HG02759 (cell line): ENCODE measurements around the gene HDAC4.

ENCODE experiments used
- ATAC-seq: cut with Tn5 transposase; IDR thresholded peaks from one replicate; pipeline ENCODE4 v1.9.1; 2021; ENCODE audit warnings: mild to moderate bottlenecking, moderate library complexity; ENCODE audit not compliant: unreplicated experiment

Gene HDAC4

DNA sequence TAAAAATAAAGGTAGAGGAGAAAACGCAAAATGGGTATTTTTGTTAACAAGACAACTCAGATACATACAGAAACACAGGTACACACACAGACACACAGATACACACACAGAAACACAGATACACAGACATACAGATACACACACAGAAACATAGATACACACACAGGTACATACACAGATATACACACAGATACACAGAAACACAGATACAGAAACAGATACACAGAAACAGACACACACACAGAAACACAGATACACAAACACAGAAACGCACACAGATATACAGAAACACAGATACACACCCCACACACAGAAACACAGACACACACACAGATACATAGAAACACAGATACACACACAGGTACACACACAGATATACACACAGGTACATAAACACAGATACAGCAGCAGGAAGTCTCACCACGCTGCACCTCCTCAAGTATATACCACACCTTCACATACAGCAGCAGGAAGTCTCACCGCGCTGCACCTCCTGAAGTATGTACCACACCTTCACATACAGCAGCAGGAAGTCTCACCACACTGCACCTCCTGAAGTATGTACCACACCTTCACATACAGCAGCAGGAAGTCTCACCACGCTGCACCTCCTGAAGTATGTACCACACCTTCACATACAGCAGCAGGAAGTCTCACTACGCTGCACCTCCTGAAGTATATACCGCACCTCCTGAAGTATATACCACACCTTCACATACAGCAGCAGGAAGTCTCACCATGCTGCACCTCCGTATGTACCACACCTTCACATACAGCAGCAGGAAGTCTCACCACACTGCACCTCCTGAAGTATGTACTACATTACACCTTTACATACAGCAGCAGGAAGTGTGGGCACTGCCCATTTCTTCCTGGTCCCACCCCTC, 250.5 kb downstream of the HDAC4 start:
- ATAC-seq: no peak

- ATAC-seq: no peak
Observed at GRCh38 chr2:239149501-239149900, 251.3 kb downstream of the HDAC4 start.

- ATAC-seq: no peak
Observed at GRCh38 chr2:239148495-239149200, 252.2 kb downstream of the HDAC4 start.

- ATAC-seq: no peak
Observed at GRCh38 chr2:239147376-239147775, 253.4 kb downstream of the HDAC4 start.

GRCh38 chr2:239146741-239147181, 254.1 kb downstream of the HDAC4 start:
- no peak for ATAC-seq

DNA sequence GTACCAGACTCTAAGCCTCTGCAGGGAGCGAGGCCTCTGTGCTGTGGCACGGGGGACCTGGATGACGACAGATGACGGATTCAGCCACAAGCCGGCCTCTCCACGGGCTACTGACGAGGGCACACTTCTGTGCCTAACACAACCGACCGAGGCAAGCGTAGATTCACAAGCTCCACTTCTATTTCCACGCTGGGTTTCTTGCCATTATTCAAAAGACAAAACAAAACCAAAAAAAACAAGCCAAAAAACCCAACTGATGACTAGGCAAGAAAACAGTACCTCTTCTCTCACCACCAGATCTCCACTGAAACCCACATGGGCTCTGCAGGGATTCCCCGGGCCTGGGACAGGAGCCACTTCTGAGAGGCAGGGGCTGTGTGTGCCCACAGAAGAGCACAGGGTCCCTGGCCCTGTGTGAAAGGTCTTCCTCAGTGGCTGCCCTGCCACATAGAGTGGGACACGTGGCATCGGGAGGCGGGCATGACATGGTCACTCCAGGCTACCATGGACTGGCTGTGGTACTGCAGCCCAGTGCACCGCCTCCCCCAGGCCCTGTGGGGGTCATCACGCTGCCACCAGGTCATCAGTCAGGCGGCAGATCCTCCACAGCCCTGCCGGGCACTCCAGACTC, 254.7 kb downstream of the HDAC4 start:
- no peak for ATAC-seq

- no peak for ATAC-seq
Observed at GRCh38 chr2:239145601-239146000, 255.2 kb downstream of the HDAC4 start.

GRCh38 chr2:239145106-239145505, 255.7 kb downstream of the HDAC4 start:
- no peak for ATAC-seq

DNA sequence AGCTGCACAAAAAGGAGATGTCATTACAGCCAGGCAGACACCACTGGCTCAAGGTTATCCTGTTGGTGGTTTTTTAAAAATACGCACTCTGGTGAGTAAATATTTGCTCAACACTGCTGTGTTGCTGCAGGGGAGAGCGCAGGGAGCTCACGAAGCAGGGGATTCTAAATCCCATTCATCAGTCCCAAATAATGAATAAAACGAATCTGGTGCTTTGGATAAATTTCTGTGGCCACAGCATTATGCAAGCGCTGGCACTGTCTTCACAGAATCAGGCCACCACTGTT, 256.2 kb downstream of the HDAC4 start:
- no peak for ATAC-seq

DNA sequence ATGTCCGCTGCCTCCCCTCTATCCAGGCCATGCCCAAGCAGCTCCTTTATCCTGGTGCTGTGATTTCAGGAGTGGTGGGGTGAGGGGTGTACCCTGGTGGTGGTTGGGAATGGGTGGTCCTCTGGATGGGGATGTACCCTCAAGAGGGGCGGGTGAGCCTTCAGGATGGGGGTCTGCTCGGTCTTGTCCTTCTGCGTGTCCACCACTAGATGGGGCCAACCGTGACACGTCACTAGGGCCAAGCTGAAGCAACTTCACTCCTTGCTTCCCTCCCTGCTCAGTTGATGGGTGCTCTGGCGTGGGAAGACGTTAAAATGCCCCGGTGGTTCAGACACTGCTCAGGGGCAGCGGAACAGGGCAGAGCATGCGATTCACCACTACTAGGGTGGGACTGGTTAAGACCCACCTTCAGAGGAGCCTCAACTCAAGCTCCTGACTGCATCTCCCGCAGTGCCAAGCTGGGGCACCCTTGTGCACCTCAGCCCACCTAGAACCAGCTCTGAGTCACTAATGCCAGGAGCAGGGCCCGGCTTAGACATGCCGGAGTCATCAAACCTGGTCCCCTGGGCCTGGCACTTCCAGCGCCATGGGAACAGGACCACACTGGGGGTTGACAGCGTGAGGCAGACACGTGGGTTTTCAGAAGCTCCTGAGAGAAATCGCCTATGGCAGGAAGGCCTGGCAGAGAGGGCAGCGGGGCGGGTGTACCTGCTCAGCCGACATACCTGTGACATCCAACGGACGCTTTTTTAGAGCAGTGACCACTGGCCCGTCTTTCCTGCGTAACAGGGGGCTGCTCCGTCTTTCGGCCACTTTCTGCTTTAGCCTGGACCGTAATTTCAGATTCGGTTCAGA, 256.7 kb downstream of the HDAC4 start:
- no peak for ATAC-seq

- no peak for ATAC-seq
Observed at GRCh38 chr2:239142806-239143205, 258.0 kb downstream of the HDAC4 start.

GRCh38 chr2:239142296-239142695, 258.5 kb downstream of the HDAC4 start:
- ATAC-seq: no peak

DNA sequence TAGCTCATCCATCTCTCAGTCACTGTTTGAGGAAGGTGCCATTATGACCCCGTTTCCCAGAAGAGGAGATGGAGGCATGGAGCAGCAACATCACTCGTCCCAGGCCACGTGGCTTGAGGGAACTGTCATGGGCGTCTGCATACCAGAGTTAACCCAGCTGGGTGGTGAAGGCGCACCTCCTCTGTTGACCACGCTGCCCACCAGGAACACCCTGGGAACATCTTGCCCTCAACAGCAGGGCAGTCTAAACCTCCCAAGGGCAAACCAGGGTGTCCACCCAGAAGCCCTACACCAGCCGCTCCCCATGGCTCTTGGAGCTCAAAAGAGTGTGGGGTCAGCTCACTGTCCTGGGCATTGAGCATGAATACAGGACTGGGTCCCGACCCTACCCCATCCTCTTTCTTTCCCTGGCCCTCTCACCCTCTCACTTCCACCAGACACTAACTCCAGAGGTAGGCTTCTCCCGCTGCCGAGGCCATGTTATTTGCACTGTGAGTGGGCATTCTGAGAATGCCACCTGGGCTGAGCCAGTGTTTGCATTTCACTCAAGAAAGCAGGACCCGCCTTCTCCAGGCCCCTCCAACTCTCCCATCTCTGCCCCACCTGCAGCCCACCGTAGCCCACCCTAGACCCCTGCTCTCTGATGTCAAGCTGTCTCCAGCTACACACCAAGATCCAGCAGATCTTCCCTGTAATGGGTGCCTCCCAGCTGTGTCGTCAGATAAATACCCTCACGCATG, 259.6 kb downstream of the HDAC4 start:
- no peak for ATAC-seq

DNA sequence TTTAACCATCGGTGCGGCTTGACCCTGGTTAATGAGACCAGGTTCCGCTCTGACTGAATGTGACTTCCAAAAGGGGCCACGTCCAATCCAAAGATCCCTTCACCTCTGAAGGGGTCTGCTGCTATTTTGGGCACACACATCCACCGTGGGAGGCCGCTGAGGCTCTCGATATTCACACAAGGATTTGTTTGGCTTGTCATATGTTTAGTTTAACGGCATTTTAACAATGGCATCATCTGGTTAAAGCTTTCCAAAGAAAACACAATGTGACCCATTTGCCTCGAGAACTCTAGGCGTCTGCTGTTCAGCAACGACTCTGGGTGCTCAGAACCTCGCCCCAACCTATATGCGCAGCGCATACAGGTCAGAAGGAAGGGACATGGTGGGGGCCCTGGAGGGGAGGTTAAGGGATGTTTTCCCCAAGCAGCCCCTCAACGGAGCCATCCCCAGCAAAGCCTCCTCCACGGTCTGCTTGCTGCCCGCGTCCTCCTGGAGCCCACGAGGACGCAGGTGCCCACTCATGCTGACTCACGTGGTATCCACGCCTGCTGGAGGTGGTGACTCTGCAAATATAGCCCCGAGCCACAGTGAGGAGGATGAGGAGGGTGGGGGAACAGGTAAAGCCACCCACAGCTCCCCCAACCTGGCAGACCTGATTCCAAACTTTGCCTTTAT, 260.3 kb downstream of the HDAC4 start:
- ATAC-seq: no peak

DNA sequence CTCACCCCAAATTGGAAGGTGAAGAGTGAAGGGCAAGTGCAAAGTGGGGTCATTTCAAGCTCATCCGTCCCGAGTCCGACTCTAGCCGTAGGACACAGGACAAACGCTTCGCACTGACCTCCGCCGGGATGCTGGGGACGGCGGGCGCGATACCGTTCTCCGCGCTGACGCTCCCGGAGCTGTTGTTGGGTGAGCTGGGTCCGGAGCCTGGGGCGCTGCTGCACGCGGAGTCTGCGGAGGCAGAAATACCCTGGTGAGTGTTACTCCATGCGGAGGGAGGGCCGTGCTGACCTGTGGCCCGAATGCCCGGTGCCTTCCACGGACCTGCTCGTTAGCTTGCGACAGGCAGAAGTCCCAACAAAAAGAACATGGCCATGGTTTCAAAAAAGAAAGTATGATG, 261.3 kb downstream of the HDAC4 start:
- no peak for ATAC-seq

GRCh38 chr2:239139101-239139500, 261.7 kb downstream of the HDAC4 start:
- no peak for ATAC-seq

DNA sequence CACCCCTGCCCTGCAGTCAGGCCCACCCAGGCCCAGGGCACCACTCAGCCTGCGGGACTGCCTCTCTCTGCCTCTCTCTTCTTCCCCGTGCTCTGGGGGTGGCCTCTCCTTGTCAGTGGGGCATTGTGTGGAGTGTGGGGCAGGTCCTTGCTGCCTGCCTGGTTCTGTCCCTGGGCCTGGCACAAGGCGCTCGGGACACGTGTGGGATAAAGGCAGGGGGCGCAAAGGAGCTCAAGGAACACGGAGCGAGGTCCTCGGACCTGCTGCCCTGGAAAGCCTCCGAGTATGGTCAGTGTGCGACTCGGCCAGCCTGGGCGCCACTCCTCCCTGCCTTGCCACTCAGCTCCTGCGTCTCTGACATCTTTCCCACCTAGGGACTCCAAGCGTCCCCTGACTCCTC, 262.2 kb downstream of the HDAC4 start:
- no peak for ATAC-seq

DNA sequence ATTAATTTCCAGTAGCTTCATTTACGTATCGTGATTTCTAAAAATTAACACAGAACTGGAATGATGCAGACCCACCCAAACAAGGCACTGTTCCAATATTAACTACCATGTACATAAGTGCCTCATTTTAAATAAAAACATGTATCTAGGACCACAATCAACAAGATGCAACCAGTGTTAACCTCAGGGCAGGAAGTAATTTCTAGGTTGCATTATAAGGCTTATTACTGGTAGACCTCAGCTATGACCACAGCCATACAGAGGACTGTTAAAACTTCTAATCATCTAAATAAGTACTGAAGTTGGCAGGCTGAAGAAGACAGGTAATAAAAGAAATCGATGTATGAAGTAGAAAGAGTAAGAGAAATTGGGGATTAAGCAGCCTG, 262.9 kb downstream of the HDAC4 start:
- no peak for ATAC-seq

DNA sequence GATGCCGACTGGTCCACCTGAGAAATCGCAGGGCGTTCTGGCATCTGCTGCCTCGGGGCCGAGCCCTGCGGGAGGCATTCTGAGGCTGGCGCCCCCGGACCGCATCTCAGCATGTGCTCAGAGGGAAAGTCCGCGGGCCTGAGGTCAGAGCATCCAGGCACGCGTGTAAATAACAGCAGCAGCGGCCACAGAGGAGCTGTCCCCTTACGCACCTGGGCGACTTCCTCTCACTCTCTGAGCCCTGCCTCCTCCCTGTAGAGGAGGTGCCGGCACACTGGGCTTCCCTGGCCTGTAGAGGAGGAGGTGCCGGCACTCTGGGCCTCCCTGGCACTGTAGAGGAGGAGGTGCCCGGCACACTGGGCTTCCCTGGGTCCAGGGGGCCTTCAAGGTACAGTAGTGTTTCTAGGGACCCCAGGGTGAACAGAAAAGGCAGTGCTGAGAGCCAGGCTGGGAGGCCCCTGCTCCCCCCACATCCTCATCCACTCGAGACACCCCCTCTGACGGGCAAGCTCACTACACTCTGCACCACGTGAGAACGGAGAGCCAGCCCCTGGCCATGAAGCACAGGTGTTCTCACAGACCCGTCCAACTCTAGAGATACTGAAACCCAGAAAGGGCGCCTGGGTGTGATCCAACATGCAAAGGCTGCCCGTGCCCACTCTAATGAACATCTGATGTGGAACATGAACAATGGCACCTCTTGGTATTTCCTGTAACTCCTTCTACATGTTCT, 263.5 kb downstream of the HDAC4 start:
- no peak for ATAC-seq
